ENCODE data around the gene AAGAB. TPM values are rescaled to one million over a fixed set of nuclear protein-coding genes. Genes with fewer than 3 reads are reported as not detected.

AAGAB gene
- total RNA-seq, 1 donor from 2014 or later: 68.0 TPM

DNA sequence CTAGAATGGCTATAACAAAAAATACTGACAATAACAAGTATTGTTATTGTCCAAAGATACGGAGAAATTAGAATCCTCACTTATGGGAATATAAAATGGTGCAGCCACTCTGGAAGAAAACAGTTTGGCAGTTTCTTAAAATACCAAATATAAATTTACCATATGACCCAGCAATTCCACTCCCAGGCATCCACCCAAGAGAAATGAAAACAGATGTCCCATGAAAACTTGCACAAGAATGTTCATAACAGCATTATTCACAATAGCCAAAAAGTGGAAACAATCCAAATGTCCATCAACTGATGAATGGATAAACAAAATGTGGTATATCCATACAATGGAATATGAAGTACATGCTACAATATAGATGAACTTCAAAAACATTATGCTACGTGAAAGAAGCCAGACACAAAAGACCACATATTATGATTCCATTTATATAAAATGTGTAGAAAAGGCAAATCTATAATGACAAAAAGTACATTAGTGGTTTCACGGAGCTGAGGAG, 9.4 kb downstream of the AAGAB start:
- Histone ChIP-seq H2AFZ (replicated peaks) (no peak overlapping the region), H3K79me2 (ENCODE audit: low read depth) (peaks cover 88% of the 10 kb centered on the region), H3K4me2 (no peak overlapping the region), H3K27me3 (no peaks in the 10 kb centered on the region), H3K9ac (no peak overlapping the region), H4K20me1 (ENCODE audit: low read depth) (peaks cover 18% of the 10 kb centered on the region), H3K27ac (no peak overlapping the region), H3K4me1 (peaks cover 22% of the 10 kb centered on the region), H3K4me3 (no peak overlapping the region), H3F3A (ENCODE audit: low read depth) (peaks cover 7% of the 10 kb centered on the region), H3K36me3 (no peaks in the 10 kb centered on the region), H3K9me3 (ENCODE audit: low read depth) (no peaks in the 10 kb centered on the region)
- H3K4me3 Mint-ChIP-seq: no peak overlapping the region
- no peaks in the 10 kb centered on the region for H3K27me3 Mint-ChIP-seq (ENCODE audit: insufficient read depth, low read depth)
- H3K36me3 Mint-ChIP-seq: peaks cover 18% of the 10 kb centered on the region
- no peak for DNase-seq (ENCODE audit: low spot score)
- peaks cover 11% of the 10 kb centered on the region for H3K4me1 Mint-ChIP-seq
- H3K9me3 Mint-ChIP-seq: peaks cover 5% of the 10 kb centered on the region
- H3K27ac Mint-ChIP-seq: no peak overlapping the region
- TF ChIP-seq, protein P1, sequence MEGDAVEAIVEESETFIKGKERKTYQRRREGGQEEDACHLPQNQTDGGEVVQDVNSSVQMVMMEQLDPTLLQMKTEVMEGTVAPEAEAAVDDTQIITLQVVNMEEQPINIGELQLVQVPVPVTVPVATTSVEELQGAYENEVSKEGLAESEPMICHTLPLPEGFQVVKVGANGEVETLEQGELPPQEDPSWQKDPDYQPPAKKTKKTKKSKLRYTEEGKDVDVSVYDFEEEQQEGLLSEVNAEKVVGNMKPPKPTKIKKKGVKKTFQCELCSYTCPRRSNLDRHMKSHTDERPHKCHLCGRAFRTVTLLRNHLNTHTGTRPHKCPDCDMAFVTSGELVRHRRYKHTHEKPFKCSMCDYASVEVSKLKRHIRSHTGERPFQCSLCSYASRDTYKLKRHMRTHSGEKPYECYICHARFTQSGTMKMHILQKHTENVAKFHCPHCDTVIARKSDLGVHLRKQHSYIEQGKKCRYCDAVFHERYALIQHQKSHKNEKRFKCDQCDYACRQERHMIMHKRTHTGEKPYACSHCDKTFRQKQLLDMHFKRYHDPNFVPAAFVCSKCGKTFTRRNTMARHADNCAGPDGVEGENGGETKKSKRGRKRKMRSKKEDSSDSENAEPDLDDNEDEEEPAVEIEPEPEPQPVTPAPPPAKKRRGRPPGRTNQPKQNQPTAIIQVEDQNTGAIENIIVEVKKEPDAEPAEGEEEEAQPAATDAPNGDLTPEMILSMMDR (IDR thresholded peaks at IDR 0.05): no peak
- TF ChIP-seq EZH2phosphoT487 (IDR thresholded peaks at IDR 0.05) (no peak), EZH2 (IDR thresholded peaks at IDR 0.05) (no peak)

DNA sequence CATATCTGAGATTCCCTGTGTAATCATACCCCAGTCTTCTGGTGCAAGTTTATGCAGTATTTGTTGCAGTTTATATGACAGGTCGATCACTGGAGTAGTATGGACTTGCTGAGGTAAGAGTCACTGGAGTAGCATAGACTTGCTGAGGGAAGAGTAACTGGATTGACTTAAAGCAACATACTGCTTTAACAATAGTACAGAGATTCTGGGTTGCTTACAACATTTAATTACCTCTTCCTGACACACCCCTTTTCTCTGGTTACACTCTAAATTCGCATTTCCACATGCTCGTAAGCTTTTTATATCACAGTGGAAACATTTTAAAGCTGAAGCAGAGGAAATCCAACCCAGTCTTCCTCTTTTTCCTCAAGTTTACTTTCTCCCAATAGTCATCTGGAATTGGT, 11.8 kb downstream of the AAGAB start:
- Histone ChIP-seq H3K27ac (no peak overlapping the region), H3K9me3 (ENCODE audit: low read depth) (no peaks in the 10 kb centered on the region), H3K79me2 (ENCODE audit: low read depth) (peaks cover 88% of the 10 kb centered on the region), H3K27me3 (no peaks in the 10 kb centered on the region), H3F3A (ENCODE audit: low read depth) (peaks cover 7% of the 10 kb centered on the region), H2AFZ (replicated peaks) (no peak overlapping the region), H3K36me3 (no peaks in the 10 kb centered on the region), H3K4me2 (no peak overlapping the region), H4K20me1 (ENCODE audit: low read depth) (peaks cover 22% of the 10 kb centered on the region), H3K4me3 (no peak overlapping the region), H3K4me1 (peaks cover 17% of the 10 kb centered on the region), H3K9ac (no peak overlapping the region)
- H3K27ac Mint-ChIP-seq: no peak overlapping the region
- peaks cover 16% of the 10 kb centered on the region for H3K36me3 Mint-ChIP-seq
- H3K4me3 Mint-ChIP-seq: no peak overlapping the region
- no peak for TF ChIP-seq EZH2phosphoT487 (IDR thresholded peaks at IDR 0.05)
- TF ChIP-seq EZH2 (IDR thresholded peaks at IDR 0.05): no peak
- TF ChIP-seq, protein P1 (IDR thresholded peaks at IDR 0.05): no peak
- H3K27me3 Mint-ChIP-seq (ENCODE audit: insufficient read depth, low read depth): no peaks in the 10 kb centered on the region
- H3K9me3 Mint-ChIP-seq: peaks cover 5% of the 10 kb centered on the region
- H3K4me1 Mint-ChIP-seq: peaks cover 13% of the 10 kb centered on the region
- no peak for DNase-seq (ENCODE audit: low spot score)

GRCh38 chr15:67241132-67241855, 13.2 kb downstream of the AAGAB start:
- Histone ChIP-seq H4K20me1 (ENCODE audit: low read depth) (peaks cover 22% of the 10 kb centered on the region), H3K9me3 (ENCODE audit: low read depth) (no peaks in the 10 kb centered on the region), H3K36me3 (no peaks in the 10 kb centered on the region), H3K9ac (no peak overlapping the region), H3K27ac (no peak overlapping the region), H3K79me2 (ENCODE audit: low read depth) (peaks cover 85% of the 10 kb centered on the region), H3F3A (ENCODE audit: low read depth) (peaks cover 7% of the 10 kb centered on the region), H3K4me2 (no peak overlapping the region), H3K4me1 (peaks cover 17% of the 10 kb centered on the region), H3K27me3 (no peaks in the 10 kb centered on the region), H2AFZ (replicated peaks) (no peak overlapping the region), H3K4me3 (no peak overlapping the region)
- TF ChIP-seq EZH2 (IDR thresholded peaks at IDR 0.05): no peak
- TF ChIP-seq, protein P1 (IDR thresholded peaks at IDR 0.05): no peak
- no peak for TF ChIP-seq EZH2phosphoT487 (IDR thresholded peaks at IDR 0.05)
- H3K9me3 Mint-ChIP-seq: peaks cover 3% of the 10 kb centered on the region
- no peak overlapping the region for H3K4me3 Mint-ChIP-seq
- H3K27ac Mint-ChIP-seq: no peak overlapping the region
- peaks cover 13% of the 10 kb centered on the region for H3K4me1 Mint-ChIP-seq
- H3K27me3 Mint-ChIP-seq (ENCODE audit: insufficient read depth, low read depth): no peaks in the 10 kb centered on the region
- peaks cover 11% of the 10 kb centered on the region for H3K36me3 Mint-ChIP-seq
- peak; percentile 13 for DNase-seq (ENCODE audit: low spot score)
